Colonic mucosa (tissue), 4 donors: ENCODE results near the gene CNPPD1. TPM values are rescaled to one million over a fixed set of nuclear protein-coding genes. Genes with fewer than 3 reads are reported as not detected.

ENCODE experiments used
- DNase-seq: peaks from one replicate; pipeline ENCODE4 v3.0.0-alpha.2; 2020
- H3K27ac ChIP-seq: fragments of 200-600 bp; one replicate; pipeline ENCODE4 v1.8.0; 2021
- H3K27me3 ChIP-seq: fragments of 200-600 bp; one replicate; pipeline ENCODE4 v1.8.0; 2021
- H3K36me3 ChIP-seq: fragments of 200-600 bp; one replicate; pipeline ENCODE4 v1.8.0; 2021
- H3K4me1 ChIP-seq: fragments of 200-600 bp; one replicate; pipeline ENCODE4 v1.8.0; 2021; ENCODE audit warnings: mild to moderate bottlenecking
- H3K4me3 ChIP-seq: fragments of 200-600 bp; one replicate; pipeline ENCODE4 v1.8.0; 2021
- H3K9ac ChIP-seq, 2 donors: one replicate each; pipeline ENCODE4 v1.7.0; 2013; ENCODE audit warnings: control low read depth in 2 of 2, low read depth in 2 of 2, low read length in 2 of 2
- H3K9me3 ChIP-seq: fragments of 200-600 bp; one replicate; pipeline ENCODE4 v1.8.0; 2021
- CTCF ChIP-seq: fragments of 200-600 bp; IDR thresholded peaks from one replicate; pipeline ENCODE4 v1.8.0; 2022; ENCODE audit warnings: antibody characterized with exemption, mild to moderate bottlenecking
- intact Hi-C: fragments of 100-400 bp; cut with DNase I; formaldehyde crosslinking; loops from one replicate; pipeline ENCODE4 v1.14.1; 2022
- total RNA-seq, 2 donors: library from RNA; stranded (reverse); fragmentation: NEBNext Ultra II Directional in 1 of 2; extraction: Animal tissue kit (Norgen Biotek cat#: 25700) in 1 of 2; gene quantifications; one replicate each; pipeline ENCODE4 v1.2.1, GENCODE V29; 2021
- donor health status: healthy.
- donor health status: DM: no; HTN: no; CAD: no.
- donor health status: DM: no; HTN: no; CAD: no.

The CNPPD1 gene
- total RNA-seq = 10 to 100 TPM; 80.7 to 98.2 TPM

- Histone ChIP-seq H3K4me1 (peaks cover 8% of the 10 kb centered on the region), H3K4me3 (peak within 1 kb of the TSS; percentile 76), H3K36me3 (peaks cover 19% of the 10 kb centered on the region), H3K9me3 (no peaks in the 10 kb centered on the region), H3K27me3 (no peaks in the 10 kb centered on the region), H3K27ac (peak within 1 kb of the TSS; percentile 100), H3K9ac (peak within 1 kb of the TSS; percentile 85 to 97)
- intact Hi-C loops = no loop called here
- no peak for TF ChIP-seq CTCF
- DNase-seq = peak; percentile 92
Measured at GRCh38 chr2:219176818-219177551, at the start of gene CNPPD1. Gene CNPPD1, minus strand, starts transcription at chr2:219176925. Its CDS starts 97 bp downstream, at chr2:219176828.

GRCh38 chr2:219225350-219225749 is 48.6 kb upstream of the CNPPD1 start:
- Histone ChIP-seq H3K9me3 (no peaks in the 10 kb centered on the region), H3K27me3 (no peaks in the 10 kb centered on the region), H3K27ac (no peak overlapping the region), H3K4me3 (no peak overlapping the region), H3K4me1 (peaks cover 7% of the 10 kb centered on the region), H3K9ac (no peak overlapping the region), H3K36me3 (peaks cover 31% of the 10 kb centered on the region)
- intact Hi-C loops = loop anchor here (10.0 kb wide), 1 partner anchor 69 kb away; no protein-coding TSS in a partner anchor
- DNase-seq = no peak
- no peak for TF ChIP-seq CTCF

GRCh38 chr2:219223831-219224610 is 47.3 kb upstream of the CNPPD1 start:
- Histone ChIP-seq H3K9ac (no peak overlapping the region), H3K27ac (no peak overlapping the region), H3K9me3 (no peaks in the 10 kb centered on the region), H3K4me1 (peaks cover 13% of the 10 kb centered on the region), H3K36me3 (peaks cover 31% of the 10 kb centered on the region), H3K4me3 (no peak overlapping the region), H3K27me3 (no peaks in the 10 kb centered on the region)
- no peak for DNase-seq
- intact Hi-C loops = loop anchor here (10.0 kb wide), 1 partner anchor 71 kb away; no protein-coding TSS in a partner anchor
- TF ChIP-seq CTCF = no peak

GRCh38 chr2:219221957-219222518 is 45.3 kb upstream of the CNPPD1 start:
- no peak for TF ChIP-seq CTCF

GRCh38 chr2:219220652-219221402 is 44.1 kb upstream of the CNPPD1 start:
- Histone ChIP-seq H3K4me3 (no peak overlapping the region), H3K27me3 (no peaks in the 10 kb centered on the region), H3K36me3 (peaks cover 31% of the 10 kb centered on the region), H3K27ac (no peak overlapping the region), H3K9me3 (no peaks in the 10 kb centered on the region), H3K4me1 (peaks cover 6% of the 10 kb centered on the region), H3K9ac (no peak overlapping the region)
- intact Hi-C loops = loop anchor here (10.0 kb wide), 1 partner anchor 74 kb away; no protein-coding TSS in a partner anchor
- TF ChIP-seq CTCF = no peak
- no peak for DNase-seq

More at GRCh38 chr2:219221957-219222518, 45.3 kb upstream of the CNPPD1 start:
- peaks cover 31% of the 10 kb centered on the region for H3K36me3 ChIP-seq
- no peak overlapping the region for H3K27ac ChIP-seq
- intact Hi-C loops = loop anchor here (10.0 kb wide), 1 partner anchor 73 kb away; no protein-coding TSS in a partner anchor
- H3K4me3 ChIP-seq = no peak overlapping the region
- H3K9ac ChIP-seq = no peak overlapping the region
- H3K9me3 ChIP-seq = no peaks in the 10 kb centered on the region
- peaks cover 6% of the 10 kb centered on the region for H3K4me1 ChIP-seq
- H3K27me3 ChIP-seq = no peaks in the 10 kb centered on the region
- DNase-seq = no peak
